Hepatocyte (in vitro differentiated cells): ENCODE data around the gene OR6B1.

Experiments used
- CTCF ChIP-seq: fragments of 200-600 bp; sonication (generic); IDR thresholded peaks from 2 replicates; pipeline ENCODE4 v1.5.1; 2016; ENCODE audit warnings: antibody characterized with exemption, mild to moderate bottlenecking; ENCODE audit not compliant: poor library complexity
- EZH2phosphoT487 ChIP-seq: fragments of 200-600 bp; sonication (generic); IDR thresholded peaks from one replicate; pipeline ENCODE4 v1.6.1; 2018; ENCODE audit warnings: antibody characterized with exemption, mild to moderate bottlenecking, low read depth, moderate library complexity; ENCODE audit not compliant: unreplicated experiment, severe bottlenecking

- no peak for TF ChIP-seq EZH2phosphoT487
- no peak for TF ChIP-seq CTCF
Measured at GRCh38 chr7:144009361-144009760, 9.2 kb downstream of the OR6B1 start.
